HG02759 (cell line): ENCODE results near the gene AGAP1.
"Not testable (repeated sequence)": the region's sequence is repeated elsewhere in the genome, so short reads cannot be mapped to it uniquely, and the experiment has no call there.

Experiments
- ATAC-seq: cut with Tn5 transposase; IDR thresholded peaks from one replicate; pipeline ENCODE4 v1.9.1; 2021; ENCODE audit warnings: mild to moderate bottlenecking, moderate library complexity; ENCODE audit not compliant: unreplicated experiment

AGAP1 gene

DNA sequence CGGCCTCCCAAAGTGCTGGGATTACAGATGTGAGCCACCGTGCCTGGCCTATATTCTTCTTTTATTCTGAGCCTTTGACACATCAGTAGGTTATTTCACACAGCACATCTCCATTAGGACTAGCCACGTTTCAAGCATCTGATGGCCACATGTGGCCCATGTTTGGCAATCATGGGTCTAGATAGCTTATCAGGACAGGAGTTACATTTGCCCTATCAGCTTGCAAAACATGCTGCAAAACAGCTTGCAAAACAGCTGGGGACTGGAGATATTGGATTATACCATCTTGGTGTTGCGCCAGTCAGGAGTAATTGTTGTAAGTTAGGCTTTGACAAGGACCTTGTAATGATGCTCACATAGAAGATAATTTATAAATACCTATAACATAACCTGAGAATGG is 579.4 kb downstream of the AGAP1 start:
- ATAC-seq = no peak

DNA sequence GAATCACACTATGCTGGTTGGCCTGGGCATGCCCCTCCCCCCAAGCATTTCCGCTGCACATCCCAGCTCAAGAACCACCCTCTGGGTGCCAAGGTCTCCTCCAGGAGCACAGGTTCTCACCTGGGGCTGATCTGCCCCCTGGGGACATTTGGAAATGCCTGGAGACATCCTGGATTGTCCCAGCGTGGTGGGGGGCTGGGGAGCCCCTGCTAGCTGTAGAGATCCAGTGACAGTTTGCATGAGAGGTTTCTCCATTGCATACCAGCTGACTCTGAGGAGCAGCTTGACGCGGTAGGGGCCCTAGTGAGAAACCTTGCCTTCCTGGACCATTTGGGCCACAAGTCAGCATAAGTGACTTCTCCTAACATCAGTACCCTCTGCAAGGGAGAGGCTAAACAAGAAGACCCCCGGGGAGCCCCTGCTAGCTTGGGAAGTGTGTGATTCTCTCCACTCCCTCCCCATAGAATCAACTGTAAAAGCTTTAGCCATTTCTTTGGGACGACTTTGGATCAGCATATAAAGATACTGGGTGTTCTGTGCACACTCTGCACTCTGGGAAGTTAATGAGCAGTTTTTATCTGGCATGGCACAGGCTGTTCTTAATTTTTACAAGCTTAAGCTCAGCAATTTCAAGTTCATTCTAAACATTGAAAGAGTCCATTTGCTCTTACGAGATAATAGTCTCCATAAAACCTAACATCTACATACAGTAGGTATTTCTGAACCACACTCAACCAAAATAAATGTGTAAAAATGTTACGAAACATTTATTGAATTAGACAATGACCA is 580.2 kb downstream of the AGAP1 start:
- ATAC-seq = no peak

DNA sequence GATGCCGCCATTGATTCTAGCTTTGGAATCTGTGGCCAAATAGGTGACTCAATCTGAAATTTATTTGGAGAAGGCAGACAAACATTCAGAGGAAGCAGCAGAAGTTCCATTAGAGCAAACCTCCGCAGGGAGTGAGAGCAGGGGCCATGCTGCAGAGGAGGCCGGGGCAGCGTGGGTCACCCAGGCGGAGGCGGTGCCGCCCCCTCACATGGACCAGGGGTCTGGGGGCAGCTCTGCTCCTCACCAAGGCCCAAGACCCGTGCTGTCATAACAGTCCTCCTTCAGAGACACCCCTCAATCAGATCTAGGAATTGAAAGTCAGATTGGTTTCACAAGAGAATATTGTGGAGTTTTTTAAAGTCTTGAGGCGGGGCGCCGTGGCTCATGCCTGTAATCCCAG is 582.0 kb downstream of the AGAP1 start:
- ATAC-seq = no peak

DNA sequence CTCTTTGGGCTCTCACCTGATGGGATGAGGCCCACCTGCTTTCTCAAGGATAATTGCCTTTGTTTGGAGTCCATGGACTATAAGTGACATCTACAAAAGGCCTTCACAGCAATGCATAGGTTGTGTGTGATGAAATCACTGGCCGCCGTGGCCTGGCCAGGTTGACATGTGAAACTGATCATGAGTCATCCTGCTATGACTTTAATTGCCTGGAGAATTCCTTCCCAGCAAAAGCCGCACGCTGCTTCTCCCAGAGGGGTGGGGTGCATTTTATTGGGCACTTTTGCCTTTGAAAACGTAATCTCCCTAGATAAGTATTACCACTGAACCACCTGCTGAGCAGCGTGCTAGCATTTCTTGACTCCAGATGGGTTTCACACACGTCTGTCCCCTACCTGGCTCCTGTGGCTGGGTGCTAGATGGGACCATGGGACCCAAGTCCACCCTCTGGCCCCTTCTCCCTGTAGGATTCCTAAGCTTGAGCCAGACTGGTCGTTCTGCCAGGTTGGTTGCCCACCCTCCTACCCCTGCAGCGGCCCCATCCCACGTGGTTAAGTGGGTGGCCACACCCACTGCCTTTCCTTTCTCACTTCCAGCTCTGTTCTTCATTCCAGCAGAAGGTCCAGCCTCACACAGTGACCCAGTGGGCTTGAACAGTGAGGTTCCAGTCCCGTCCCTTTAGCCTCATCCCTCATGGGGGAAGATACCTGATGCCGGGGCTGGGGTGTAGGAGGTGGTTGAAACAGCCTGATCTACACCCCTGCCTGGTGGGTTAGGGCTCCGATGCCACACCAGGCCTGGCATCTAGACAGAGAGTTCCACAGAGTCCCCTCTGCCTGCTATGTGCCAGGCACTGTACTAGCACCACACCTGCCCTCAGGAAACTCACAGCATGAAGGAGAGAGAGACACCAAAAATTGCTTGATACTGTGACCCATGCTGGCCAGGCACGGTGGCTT is 584.7 kb downstream of the AGAP1 start:
- ATAC-seq = no peak

DNA sequence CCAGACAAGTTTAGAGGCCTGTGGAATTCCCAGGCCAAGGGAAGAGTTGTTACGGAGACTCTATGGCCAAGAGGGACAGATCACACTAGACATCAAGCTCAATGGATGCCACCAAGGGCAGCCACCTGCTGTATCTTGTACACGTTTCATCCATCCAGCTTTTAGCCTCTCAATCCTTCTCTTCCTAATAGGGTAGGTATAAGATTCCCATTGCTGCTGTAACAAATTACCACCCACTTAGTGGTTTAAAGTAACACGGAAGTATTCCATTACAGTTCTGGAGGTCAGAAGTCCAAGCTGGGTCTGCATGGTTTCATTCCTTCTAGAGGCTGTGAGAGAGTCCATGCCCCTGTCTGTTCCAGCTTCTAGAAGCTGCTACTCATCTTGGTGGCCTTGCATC is 586.6 kb downstream of the AGAP1 start:
- ATAC-seq = no peak

GRCh38 chr2:236081171-236081570 is 587.3 kb downstream of the AGAP1 start:
- ATAC-seq = no peak

GRCh38 chr2:236082061-236082460 is 588.2 kb downstream of the AGAP1 start:
- ATAC-seq = no peak

GRCh38 chr2:236083934-236084333 is 590.1 kb downstream of the AGAP1 start:
- no peak for ATAC-seq

- no peak for ATAC-seq
Observed at GRCh38 chr2:236085211-236085610, 591.4 kb downstream of the AGAP1 start.

DNA sequence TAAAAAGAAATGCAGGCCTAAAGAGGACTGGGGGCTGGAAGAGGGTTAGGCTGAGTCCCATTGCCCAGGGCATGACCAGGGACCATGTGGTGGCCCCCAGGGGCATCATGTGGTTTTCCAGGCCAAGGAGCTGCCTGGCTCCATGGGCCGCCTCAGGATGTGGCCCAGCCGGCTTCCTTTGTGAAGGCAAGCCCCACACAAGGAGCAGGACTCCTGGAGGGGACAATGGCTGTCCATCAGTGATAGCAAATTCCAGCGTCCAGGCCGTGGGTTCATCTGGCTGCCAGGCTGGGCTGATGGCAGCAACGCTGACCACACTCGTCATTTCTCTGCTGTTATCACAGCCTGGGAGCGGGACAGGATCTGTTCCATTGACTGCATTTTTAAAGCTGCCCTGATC is 591.8 kb downstream of the AGAP1 start:
- no peak for ATAC-seq

- ATAC-seq = no peak
Observed at GRCh38 chr2:236086403-236086970, 592.6 kb downstream of the AGAP1 start.

GRCh38 chr2:236086971-236087465 is 593.2 kb downstream of the AGAP1 start:
- no peak for ATAC-seq

DNA sequence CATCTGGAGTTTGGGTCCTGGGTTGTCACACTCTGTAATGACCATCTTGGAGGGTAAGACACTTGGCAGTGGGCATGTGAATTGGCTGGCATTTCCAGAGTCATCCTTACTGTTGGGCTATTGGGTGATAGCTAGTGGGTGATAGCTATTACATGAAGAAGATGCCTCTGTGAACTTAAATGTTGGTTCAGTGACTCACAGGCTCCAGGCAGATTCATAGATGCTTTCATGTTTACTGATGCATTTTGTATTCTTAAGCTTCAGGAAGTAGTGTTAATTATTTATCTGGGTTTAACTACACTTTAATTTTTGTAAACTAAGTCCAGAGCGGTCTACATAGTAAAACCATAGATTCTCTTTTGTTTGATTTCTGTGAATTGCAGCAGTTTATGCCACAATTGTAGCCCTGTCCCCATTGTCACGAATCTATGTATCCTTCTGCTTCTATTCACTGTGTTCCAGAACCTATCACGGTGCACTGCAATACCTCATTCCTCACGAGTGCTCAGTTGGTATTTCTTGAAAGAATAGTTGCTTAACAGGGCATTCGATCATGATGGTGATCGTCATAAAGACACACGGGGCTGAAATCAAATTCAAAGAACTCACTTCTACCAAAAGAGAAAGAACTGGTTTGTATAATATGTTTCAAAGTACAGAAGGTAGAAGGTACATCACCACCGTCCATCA is 594.7 kb downstream of the AGAP1 start:
- no peak for ATAC-seq

- no peak for ATAC-seq
Observed at GRCh38 chr2:236089271-236090026, 595.6 kb downstream of the AGAP1 start.

GRCh38 chr2:236090027-236090382 is 596.2 kb downstream of the AGAP1 start:
- ATAC-seq = no peak

DNA sequence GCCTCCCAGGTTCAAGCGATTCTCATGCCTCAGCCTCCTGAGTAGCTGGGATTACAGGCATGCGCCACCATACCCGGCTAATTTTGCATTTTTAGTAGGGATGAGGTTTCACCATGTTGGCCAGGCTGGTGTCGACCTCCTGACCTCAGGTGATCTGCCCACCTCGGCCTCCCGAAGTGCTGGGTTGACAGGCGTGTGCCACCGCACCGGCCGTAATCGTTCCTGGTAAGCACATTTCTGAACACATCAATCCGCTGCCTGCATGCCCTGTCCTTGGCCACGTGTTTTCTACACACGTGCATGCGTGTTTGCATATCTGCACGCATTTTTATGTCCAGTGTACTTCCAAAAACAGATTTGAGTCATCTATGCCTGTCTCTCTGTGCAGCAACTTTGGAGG is 597.0 kb downstream of the AGAP1 start:
- not testable (repeated sequence) for ATAC-seq

DNA sequence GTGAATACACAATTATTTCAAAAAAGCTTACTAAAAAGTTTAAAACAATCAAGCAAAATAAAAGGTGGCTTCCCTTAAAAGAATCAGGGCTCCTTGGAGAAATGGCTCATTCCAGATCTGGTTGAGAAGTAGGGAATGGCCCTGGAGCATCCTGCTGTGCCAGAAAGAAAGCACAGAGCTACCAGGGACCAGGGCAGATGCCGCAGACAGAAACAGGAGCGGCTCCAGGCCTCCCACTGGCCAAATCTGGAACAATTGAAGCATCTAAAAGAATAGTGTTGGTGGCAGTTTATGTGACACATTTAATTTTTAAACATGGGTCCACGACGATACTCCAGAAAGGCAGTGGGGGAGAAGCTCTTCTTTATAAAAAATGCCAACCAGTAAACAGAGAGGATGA is 598.9 kb downstream of the AGAP1 start:
- ATAC-seq = no peak

- ATAC-seq = no peak
Observed at GRCh38 chr2:236093134-236093533, 599.3 kb downstream of the AGAP1 start.

- no peak for ATAC-seq
Observed at GRCh38 chr2:236095504-236095903, 601.7 kb downstream of the AGAP1 start.

DNA sequence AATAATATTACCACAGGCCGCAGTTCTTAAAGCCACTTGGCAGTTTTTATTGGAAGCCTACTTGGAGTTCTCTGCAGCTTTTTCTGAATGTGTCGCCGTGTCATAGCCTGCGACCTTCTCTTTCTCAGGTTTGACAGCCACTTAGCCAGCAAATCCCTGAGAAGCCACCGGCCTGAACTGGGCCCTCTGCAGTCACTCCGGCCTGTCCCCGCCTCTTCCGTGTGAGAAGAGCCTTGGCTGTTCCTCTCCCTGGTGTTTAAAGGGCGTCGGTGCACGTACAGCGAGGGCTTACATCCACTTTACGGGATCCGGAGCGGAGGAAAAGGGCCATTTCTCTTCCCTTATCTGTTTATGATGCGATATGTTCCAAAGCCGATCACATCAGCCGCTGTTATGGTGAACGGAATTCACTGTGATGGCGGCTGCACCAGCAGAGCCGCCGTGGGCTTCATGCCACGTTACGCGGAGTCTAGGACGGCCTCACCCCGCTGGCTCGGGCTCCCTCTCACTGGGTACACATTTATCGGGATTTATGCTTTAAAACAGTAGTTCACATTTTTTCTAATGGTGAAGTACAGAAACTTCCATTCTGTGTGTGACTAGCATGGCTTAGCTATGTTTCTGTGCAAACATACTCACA is 607.6 kb downstream of the AGAP1 start:
- ATAC-seq = no peak
